ENCODE measurements around the gene GPRC5D. TPM values are rescaled to one million over a fixed set of nuclear protein-coding genes. Genes with fewer than 3 reads are reported as not detected.
A peak's percentile ranks its signal among the peaks of the same experiment; 100 is the strongest.

The GPRC5D gene
- total RNA-seq, 1 experiment from 2014 or later, result 0.33 TPM

- no peak for TF ChIP-seq ZBTB43 (CRISPR knock-in tag; IDR thresholded peaks at IDR 0.05)
- no peak for TF ChIP-seq NFATC4 (CRISPR knock-in tag; IDR thresholded peaks at IDR 0.05)
- TF ChIP-seq ZNF425 (CRISPR knock-in tag; conservative IDR thresholded peaks at IDR 0.05), result no peak
- no peak for TF ChIP-seq ZMAT4 (CRISPR knock-in tag; IDR thresholded peaks at IDR 0.05)
- no peak for TF ChIP-seq GTF2I (CRISPR knock-in tag; conservative IDR thresholded peaks at IDR 0.05)
- TF ChIP-seq MXD4 (CRISPR knock-in tag; IDR thresholded peaks at IDR 0.05; ENCODE audit: borderline replicate concordance), result no peak
These were observed 60.1 kb downstream of the GPRC5D start (continued) for GRCh38 chr12:12891881-12892355.

GRCh38 chr12:12891080-12891880, 60.7 kb downstream of the GPRC5D start, which contains the start of gene GPRC5A:
Gene GPRC5A, plus strand, starts transcription at chr12:12891562. Its CDS starts 16,688 bp downstream, at chr12:12908250.
- ChIA-PET CTCF (interaction anchor here (0.8 to 3.3 kb wide), 16 partner anchors 14 to 364 kb away, joined by 3 to 16 read pairs (median 4); no protein-coding TSS in a partner anchor), POLR2A (interaction anchor here (0.6 to 0.7 kb wide), 2 partner anchors 54 to 804 kb away, joined by 3 to 5 read pairs; no protein-coding TSS in a partner anchor)
- Mint-ChIP-seq H3K9me3 (no peaks in the 10 kb centered on the region), H3K27ac (no peak within 1 kb of the TSS), H3K4me3 (peak within 1 kb of the TSS; percentile 84), H3K4me1 (peaks cover 29% of the 10 kb centered on the region), H3K36me3 (no peaks in the 10 kb centered on the region), H3K27me3 (ENCODE audit: low read depth) (peaks cover 66% of the 10 kb centered on the region)
- DNase-seq (ENCODE audit: low spot score), result peak; percentile 55
- ATAC-seq, result peak; percentile 72
- peak; percentile 47; the same call in 1 of the 2 replicates for TF ChIP-seq HMGXB4 (CRISPR knock-in tag; IDR thresholded peaks at IDR 0.05)
- no peak for TF ChIP-seq JUN (CRISPR knock-in tag; IDR thresholded peaks at IDR 0.05)
- TF ChIP-seq SOX15 (CRISPR knock-in tag; IDR thresholded peaks at IDR 0.05), result no peak
- TF ChIP-seq ZNF232 (CRISPR knock-in tag; IDR thresholded peaks at IDR 0.05), result no peak
- TF ChIP-seq E2F5 (CRISPR knock-in tag; IDR thresholded peaks at IDR 0.05), result no peak
- no peak for TF ChIP-seq PREB (CRISPR knock-in tag; IDR thresholded peaks at IDR 0.05; ENCODE audit: borderline replicate concordance)
- no peak for TF ChIP-seq AR (CRISPR knock-in tag; IDR thresholded peaks at IDR 0.05)
- TF ChIP-seq NR3C1 (CRISPR knock-in tag; conservative IDR thresholded peaks at IDR 0.05; ENCODE audit: low read depth), result no peak
- no peak for TF ChIP-seq ATF6 (CRISPR knock-in tag; IDR thresholded peaks at IDR 0.05)
- TF ChIP-seq JAZF1 (CRISPR knock-in tag; IDR thresholded peaks at IDR 0.05), result no peak
- TF ChIP-seq PRRX2 (CRISPR knock-in tag; IDR thresholded peaks at IDR 0.05), result no peak
- TF ChIP-seq SMAD3 (CRISPR knock-in tag; IDR thresholded peaks at IDR 0.05; ENCODE audit: borderline replicate concordance), result no peak
- 0 out of 2 replicates have a peak, but pooled peaks have one; percentile 2 for TF ChIP-seq NFE2L1 (CRISPR knock-in tag; IDR thresholded peaks at IDR 0.05)
- no peak for TF ChIP-seq IRF2 (CRISPR knock-in tag; IDR thresholded peaks at IDR 0.05; ENCODE audit: borderline replicate concordance, low read depth)
- 0 out of 2 replicates have a peak, but pooled peaks have one; percentile 53 for TF ChIP-seq ESRRA (CRISPR knock-in tag; IDR thresholded peaks at IDR 0.05; ENCODE audit: borderline replicate concordance)

Data from WTC11 (cell line).